ENCODE measurements around the gene DOCK6.

DOCK6 gene

GRCh38 chr19:11226716-11227166 lies 35.6 kb downstream of the DOCK6 start:
- no peak for TF ChIP-seq CTCF (IDR thresholded peaks at IDR 0.05)

DNA sequence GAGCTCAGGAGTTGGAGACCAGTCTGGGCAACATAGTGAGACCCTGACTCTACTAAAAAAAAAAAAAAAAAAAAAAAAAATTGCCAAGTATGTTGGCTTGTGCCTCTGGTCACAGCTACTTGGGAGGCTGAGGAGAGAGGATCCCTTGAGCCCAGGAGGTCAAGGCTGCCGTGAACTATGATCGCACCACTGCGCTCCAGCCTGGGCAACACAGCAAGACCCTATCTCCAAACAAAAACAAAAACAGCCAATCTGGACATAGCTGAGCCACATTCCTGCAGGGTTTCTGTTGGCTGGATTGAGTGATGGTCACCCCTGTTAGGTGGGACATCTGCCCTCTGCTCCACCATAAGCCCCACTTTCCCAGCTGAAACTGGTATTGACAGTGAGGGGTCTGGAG lies 36.5 kb downstream of the DOCK6 start:
- no peak for TF ChIP-seq CTCF (IDR thresholded peaks at IDR 0.05)

GRCh38 chr19:11225172-11225571 lies 37.2 kb downstream of the DOCK6 start:
- no peak for TF ChIP-seq CTCF (IDR thresholded peaks at IDR 0.05)

- TF ChIP-seq CTCF (IDR thresholded peaks at IDR 0.05): no peak
These were observed 37.9 kb downstream of the DOCK6 start for GRCh38 chr19:11224429-11224828.

GRCh38 chr19:11223200-11223599 lies 39.1 kb downstream of the DOCK6 start:
- no peak for TF ChIP-seq CTCF (IDR thresholded peaks at IDR 0.05)

DNA sequence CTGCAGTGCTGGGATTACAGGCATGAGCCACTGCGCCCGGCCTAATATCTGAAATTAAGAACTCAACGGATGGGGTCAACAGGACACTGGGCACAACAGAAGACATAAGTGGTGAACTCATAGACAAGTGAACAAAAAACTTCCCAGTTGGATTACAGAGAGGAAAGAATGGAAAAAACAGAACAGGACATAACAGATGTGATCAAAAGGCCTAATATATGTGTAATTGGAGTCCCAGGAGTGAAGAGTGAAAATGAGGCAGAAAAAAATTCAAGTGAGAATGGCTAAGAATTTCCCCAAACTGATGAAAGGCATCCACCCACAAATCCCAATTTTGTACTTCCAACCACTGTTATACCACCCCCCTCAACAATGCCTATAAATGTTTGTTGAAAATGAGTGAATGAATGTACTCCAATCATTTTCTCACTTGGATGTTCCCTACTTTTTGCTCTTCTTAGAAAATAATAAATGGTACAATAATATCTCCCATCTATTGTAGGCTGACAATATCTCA lies 41.2 kb downstream of the DOCK6 start:
- TF ChIP-seq CTCF (IDR thresholded peaks at IDR 0.05): no peak

DNA sequence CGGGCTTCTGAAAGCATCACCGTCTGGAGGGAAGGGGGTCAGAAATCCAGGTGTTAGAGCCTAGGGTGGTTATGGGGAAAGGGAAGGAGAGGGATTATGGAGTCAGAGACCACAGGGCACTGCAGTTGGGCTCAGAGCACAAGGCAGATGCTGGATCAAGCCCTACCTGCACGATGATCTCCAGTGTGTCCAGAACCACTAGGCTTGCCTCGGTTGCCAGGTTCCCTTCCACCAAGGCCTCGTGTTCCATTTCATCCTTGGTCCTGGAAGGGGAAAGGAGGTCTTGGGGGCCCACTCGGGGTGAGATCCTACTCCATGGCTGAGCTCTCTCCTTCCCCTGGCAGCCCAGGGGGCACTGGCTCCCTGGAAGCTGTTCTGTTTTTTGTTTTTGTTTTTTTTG lies 47.9 kb downstream of the DOCK6 start:
- no peak for TF ChIP-seq CTCF (IDR thresholded peaks at IDR 0.05)

DNA sequence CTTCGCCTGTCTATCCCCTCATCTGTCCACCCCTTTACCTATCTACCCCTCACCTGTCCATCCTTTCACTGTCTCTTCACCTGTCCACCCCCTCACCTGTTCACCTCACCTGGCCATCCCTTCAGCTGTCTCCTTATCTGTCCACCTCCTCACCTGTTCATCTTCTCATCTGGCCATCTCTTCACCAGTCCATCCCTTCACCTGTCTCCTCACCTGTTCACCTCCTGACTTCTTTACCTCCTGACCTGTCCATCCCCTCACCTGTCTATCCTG lies 51.7 kb downstream of the DOCK6 start:
- no peak for TF ChIP-seq CTCF (IDR thresholded peaks at IDR 0.05)

All from LNCAP (cell line).